GM18861 (cell line): ENCODE results near the gene BICDL1.
"Not testable (repeated sequence)": the region's sequence is repeated elsewhere in the genome, so short reads cannot be mapped to it uniquely, and the experiment has no call there.

Experiments
- ATAC-seq: cut with Tn5 transposase; IDR thresholded peaks from one replicate; pipeline ENCODE4 v1.9.1; 2021; ENCODE audit not compliant: unreplicated experiment

BICDL1 gene

GRCh38 chr12:119998471-119999245 lies 9.6 kb downstream of the BICDL1 start:
- no peak for ATAC-seq

DNA sequence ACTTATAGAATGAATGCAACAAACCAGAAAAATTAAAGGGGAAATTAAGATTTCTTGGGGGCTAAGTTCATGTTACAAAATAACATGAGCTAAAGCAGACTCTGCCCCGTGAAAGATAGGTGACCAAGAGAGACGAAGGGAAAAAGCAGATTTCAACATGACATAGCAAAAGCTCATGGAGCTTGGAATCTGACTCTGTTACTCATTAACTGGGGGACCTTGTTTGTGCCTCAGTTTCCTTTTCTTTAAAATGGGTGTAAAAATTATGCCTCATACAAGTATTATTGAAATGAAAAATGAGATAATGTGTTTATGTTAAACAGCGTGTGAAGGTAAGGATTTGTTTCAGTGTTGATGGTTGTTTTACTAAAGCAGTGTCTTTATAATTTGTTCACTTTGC lies 11.5 kb downstream of the BICDL1 start:
- no peak for ATAC-seq

- ATAC-seq, result no peak
Observed at GRCh38 chr12:120006258-120006975, 17.4 kb downstream of the BICDL1 start.

DNA sequence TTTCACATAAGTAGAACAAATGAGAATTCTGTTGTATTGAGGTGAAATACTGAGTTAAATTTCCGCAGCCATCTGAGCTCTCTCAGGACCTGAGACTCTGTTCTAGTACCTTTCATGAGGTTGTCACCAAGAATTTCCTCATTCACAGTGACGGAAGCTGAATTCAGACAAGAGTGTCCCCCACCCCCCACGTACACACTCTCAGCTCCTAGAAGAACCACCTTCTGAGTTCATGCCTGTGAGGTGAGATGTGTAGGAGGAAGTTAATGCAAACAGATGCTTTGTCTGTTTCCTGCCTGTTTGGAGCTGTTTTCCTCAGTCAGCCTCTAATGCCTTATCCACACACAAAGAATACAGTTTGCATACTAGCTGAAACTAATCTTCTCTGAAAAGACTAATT lies 18.2 kb downstream of the BICDL1 start:
- ATAC-seq, result no peak

DNA sequence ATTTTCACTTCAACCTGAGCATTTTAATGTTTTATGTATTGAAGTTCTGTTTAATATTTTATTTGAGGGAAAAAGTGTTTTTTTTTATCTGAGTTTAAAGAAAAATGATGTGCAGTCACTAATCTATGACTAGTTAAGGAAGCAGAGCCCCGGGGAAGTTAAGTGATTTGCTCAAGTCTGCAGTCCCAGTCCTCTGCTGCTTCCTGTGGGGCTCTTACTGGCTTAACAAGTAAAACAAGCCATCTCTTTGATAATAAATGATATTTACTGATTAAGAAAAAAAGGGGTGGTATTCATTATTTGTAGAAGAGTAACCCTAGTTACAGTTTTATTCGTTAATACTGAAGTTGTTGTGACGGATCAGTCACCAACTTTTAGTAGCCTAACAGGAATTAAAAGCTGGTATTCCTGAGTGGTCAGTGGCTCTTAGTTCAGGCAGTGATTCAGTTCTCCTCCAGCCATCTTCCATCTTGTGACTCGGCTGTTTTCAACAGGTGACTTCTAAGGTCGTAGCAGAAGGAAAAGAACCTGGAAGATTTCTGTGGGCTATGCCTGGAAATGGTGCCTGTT lies 21.7 kb downstream of the BICDL1 start:
- ATAC-seq, result no peak

GRCh38 chr12:120012067-120012621 lies 23.1 kb downstream of the BICDL1 start:
- ATAC-seq, result peak; percentile 72

- peak; percentile 68 for ATAC-seq
Observed at GRCh38 chr12:120013659-120014380, 24.8 kb downstream of the BICDL1 start.

- ATAC-seq, result not testable (repeated sequence)
Observed at GRCh38 chr12:120014381-120014735, 25.3 kb downstream of the BICDL1 start.

DNA sequence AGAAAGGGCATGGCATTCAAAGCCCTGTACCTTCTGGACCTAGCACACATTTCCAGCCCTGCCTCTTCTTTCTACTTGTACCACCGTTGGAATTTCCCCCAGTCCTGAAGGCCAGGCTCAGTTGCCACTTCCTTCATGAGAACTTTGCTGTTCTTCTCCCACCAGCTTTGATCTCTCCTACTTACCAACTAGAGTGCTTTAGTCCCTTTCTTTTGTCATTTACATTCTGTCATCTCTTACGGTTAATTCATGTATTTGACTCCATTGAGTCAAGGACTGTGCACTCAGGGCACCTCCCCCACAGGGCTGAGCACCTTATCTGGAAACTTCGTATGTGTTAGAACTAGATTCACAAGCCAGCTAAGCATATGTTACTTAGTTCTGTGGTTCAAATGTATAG lies 26.3 kb downstream of the BICDL1 start:
- ATAC-seq, result no peak

DNA sequence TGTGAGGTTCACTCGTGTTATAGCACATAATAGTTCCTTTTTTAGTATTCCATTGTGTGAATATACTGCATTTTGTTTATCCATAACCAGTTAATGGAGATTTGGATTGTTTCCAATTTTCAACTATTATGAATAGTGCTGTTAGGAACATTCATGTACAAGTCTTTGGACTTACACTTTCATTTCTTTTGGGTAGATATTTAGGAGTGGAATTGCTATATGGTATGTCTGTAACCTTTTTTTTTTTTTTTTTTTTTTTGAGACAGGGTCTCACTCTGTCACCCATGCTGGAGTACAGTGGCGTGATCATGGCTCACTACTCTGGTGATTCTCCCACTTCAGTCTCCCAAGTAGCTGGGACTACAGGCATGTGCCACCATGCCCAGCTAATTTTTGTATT lies 27.2 kb downstream of the BICDL1 start:
- not testable (repeated sequence) for ATAC-seq

DNA sequence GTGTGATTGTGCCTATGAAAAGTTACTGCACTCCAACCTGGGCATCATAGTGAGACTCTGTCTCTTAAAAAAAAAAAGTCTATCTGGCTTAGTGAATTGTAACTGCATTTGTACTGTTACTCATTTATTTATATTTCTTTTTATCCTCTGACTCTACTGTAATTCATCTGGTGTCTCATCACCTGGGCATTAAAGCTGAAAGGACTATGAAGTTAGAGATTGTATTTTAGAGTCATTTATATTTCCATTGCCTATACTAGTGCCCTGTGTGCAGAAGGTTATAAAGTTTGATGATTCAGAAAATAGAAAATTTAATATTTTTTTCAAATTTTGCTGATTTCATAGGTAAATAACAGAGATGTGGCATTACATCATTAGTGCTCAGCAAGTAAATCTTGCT lies 30.2 kb downstream of the BICDL1 start:
- no peak for ATAC-seq

GRCh38 chr12:120019938-120020337 lies 30.9 kb downstream of the BICDL1 start:
- ATAC-seq, result no peak

DNA sequence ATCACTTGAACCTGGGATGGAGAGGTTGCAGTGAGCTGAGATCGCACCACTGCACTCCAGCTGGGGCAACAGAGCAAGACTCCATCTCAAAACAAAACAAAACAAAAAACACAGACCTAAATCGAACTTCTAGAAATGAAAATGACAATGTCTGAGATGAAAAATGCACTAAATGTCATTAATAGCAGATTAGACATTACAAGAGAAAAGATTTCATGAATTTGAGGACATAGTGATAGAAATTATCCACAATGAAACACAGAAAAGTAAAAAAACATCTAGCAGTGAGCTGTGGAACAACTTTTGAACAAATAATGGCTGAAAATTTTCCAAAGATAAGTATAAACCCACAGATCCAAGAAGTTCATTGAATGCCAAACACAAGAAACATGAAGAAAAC lies 35.2 kb downstream of the BICDL1 start:
- ATAC-seq, result no peak

DNA sequence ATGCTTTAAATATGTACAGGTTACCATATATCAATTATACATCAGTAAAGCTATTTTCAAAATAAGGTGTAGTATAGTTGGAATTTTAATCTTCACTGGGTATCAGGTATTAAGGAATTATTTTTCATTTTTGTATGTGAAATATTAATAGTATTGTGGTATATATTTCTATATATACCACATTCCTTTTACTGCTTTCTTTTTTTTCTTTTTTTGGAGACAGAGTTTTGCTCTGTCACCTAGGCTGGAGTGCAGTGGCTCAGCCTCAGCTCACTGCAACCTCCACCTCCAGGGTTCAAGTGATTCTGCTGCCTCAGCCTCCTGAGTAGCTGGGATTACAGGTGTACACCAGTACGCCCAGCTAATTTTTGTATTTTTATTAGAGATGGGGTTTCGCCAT lies 36.6 kb downstream of the BICDL1 start:
- no peak for ATAC-seq

GRCh38 chr12:120032242-120032641 lies 43.2 kb downstream of the BICDL1 start:
- no peak for ATAC-seq

DNA sequence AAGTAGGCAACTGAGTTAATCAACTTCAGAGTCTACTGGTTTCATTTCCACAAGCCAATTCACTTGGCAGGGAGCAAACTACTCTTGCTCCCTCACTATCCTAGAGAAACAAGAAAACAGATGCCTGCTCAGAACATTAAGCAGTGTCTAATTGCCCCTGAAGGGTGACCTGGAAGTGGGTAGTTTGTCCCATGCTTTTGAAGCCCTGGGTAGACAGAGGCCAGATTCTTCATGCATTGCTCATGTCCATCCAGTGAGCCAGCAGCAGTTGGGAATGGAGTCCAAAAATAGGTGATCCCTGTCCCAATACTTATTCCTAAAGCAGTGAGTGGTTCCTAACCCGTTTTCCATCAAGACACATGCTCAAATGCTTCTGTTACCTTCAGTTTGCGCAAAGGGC lies 48.8 kb downstream of the BICDL1 start:
- ATAC-seq, result no peak

DNA sequence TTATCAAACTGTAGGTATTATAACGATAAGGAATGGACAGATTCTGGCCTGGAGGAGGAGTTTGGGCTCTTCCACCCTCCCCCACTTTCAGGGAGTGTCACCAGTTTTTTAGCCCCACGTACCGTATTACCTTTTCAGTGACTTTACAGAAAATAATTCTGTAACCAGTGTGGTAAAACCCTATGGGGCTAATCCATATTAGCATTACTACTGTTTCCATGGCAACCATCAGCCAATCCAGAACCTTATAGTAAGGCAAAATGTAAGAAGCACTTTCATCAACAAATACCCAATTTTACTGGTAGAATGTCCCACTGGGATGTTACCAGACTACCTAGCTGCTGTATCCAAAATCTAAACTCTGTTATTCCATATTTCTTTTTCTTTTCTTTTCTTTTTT lies 50.7 kb downstream of the BICDL1 start:
- ATAC-seq, result no peak

- no peak for ATAC-seq
Observed at GRCh38 chr12:120041386-120042231, 52.6 kb downstream of the BICDL1 start.

DNA sequence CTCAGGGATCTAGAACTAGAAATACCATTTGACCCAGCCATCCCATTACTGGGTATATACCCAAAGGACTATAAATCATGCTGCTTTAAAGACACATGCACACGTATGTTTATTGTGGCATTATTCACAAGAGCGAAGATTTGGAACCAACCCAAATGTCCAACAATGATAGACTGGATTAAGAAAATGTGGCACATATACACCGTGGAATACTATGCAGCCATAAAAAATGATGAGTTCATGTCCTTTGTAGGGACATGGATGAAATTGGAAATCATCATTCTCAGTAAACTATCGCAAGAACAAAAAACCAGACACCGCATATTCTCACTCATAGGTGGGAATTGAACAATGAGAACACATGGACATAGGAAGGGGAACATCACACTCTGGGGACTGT lies 56.3 kb downstream of the BICDL1 start:
- ATAC-seq, result not testable (repeated sequence)

GRCh38 chr12:120047072-120047471 lies 58.0 kb downstream of the BICDL1 start:
- ATAC-seq, result no peak
